Stimulated activated CD8-positive, alpha-beta memory T cell treated with anti-CD3 and anti-CD28 coated beads, Interleukin-7, amount 100 ng/mL, for 1 hour (primary cell): Measurements from ENCODE around the gene C5orf58.

Experiments
- DNase-seq, 2 donors: peaks; one replicate each; pipeline ENCODE4 v3.0.0-alpha.2; 2020; ENCODE audit warnings: low read depth in 2 of 2

The C5orf58 gene

DNA sequence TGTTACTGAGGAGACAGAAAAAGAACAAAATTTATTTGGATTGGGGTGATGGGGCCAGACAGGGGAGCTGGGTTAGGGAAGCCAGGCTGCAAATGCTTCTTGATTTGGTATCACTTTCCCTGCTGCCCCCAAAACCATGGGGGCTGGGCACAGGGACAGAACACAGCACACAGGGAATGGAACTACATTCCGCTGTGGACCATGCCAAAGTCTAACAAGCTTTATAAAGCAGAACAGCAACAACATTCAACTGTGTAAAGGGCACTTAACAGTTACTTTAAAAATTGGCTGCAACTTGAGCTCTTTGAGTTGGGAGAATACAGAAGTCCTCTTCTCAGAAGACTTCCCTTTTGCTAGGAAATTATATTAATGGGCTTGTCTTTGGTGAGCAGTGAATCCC, 23.8 kb downstream of the C5orf58 start:
- DNase-seq = no peak

DNA sequence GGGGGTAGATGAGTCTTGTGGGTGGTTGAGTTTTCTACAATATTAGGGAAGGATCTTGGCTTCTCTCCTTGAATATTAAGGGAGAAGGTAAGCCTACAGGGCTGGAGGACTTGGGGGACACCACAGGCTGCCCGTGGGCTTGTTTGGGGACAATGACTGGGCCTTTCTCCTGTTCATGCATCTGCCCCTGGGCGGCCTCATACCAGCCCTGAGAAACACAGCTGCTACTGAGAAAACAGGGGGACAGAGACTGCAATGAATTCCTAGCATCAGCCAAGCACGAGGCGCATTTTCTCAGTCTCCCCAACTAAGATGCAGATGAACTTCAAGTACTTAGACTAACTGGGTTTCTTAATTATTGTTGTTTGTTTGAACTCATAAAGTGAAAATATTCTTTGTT, 24.6 kb downstream of the C5orf58 start:
- DNase-seq = no peak

DNA sequence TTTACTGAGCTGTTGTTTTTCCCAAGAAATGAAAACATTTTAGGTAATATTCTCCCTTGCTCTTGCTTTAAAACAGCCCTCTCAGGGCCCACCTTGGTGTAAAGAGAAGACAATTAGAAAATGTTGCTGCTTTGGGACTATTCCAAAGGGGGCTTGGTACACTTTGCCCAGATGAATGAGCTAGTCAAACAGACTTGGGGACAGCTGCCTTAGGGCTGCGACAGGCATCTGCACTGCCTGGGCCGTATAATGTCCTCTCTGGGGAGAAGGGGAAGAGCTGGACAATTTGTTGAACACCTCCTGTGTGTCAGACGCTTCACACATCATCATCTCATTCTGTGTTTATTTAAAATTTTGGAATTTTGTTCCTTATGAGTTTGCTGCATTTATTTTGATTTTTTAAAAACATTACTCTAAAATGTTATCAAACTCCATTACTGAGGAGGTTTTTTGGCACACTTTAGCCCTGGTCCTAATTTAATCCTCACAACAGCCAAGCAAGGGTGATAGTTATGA, 28.8 kb downstream of the C5orf58 start:
- DNase-seq = no peak

DNA sequence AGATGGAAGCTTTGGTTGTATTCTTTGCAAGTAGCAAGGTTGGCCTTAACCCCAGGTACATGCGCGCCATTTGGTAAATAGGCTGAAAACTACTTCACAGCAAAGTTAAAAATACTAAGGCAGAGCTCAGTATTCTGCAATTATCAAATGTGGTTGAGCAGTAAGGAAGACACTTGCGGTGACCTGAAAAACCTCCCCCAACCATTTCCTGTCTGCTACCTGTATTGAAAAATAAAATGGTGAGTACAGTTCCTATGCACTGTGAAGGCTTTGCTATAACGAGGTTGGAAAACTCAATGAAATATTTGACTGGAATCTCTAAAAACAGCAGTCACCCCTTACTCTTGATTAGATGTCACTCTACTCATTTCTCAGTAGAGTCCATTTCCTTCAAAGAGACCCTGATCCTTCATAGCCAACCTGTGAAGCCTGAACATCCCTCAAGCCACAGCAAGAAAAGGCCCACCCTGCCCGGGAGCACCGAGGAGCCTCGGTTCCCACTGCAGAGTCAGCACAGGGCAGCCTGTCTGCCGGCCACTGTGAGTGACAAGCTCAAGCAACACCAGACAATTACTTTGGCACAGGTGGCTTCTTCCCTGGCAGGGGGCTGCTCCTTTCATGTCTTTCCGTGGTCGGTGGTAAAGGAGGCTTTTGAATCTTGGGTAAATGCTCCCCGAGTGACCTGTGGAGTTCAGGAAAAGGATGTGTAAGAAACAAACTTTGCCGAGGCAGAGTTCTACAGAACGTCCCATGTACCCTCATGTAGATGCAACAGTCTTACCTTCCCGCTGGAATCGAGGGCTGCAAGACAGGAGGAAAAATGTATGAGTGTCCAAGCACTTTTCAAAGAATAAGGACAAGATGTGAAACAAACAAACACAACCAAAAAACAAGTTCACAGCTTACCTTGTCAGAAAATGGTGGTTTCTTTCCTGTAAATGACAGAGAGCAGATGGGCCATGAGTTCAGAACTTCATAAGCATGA, 29.6 kb downstream of the C5orf58 start:
- no peak for DNase-seq

DNA sequence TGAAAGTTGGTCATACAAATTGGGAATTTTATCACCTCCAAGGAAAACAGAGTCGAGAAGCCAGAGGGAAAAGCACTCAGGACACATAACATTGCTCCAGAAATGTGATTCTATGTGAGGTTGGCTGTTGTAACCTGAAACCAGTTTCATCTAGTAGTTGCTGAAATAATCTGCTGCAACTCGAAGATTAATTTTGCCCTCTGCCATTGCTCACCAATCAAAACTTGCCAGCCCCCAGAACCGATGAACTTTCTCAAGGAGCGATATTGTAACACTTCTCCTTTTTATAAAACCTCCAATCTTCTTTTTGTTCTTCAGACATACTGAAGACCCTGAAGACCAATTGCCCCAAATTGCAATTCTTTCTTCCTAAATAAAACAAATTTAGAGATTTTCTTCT, 31.1 kb downstream of the C5orf58 start:
- no peak for DNase-seq

DNA sequence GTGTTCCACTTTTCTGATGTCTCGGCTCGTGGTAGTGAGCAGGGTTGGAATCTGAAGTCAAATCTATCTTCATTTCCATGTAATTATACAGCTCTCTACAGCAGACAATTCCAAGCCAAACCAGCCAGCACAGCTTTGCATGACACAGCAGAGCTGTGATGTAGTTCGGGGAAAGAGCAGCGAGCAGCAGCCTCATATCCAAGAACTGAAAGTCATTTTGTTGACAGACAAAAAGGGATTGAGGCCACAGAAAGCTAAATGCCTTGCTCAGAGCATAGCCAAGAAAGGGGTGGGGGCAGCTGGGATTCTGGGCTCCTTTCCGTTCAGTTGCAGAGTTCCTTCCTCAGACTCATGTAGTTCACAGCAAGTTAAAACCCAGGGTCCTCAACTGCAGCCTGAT, 32.7 kb downstream of the C5orf58 start:
- DNase-seq = no peak

DNA sequence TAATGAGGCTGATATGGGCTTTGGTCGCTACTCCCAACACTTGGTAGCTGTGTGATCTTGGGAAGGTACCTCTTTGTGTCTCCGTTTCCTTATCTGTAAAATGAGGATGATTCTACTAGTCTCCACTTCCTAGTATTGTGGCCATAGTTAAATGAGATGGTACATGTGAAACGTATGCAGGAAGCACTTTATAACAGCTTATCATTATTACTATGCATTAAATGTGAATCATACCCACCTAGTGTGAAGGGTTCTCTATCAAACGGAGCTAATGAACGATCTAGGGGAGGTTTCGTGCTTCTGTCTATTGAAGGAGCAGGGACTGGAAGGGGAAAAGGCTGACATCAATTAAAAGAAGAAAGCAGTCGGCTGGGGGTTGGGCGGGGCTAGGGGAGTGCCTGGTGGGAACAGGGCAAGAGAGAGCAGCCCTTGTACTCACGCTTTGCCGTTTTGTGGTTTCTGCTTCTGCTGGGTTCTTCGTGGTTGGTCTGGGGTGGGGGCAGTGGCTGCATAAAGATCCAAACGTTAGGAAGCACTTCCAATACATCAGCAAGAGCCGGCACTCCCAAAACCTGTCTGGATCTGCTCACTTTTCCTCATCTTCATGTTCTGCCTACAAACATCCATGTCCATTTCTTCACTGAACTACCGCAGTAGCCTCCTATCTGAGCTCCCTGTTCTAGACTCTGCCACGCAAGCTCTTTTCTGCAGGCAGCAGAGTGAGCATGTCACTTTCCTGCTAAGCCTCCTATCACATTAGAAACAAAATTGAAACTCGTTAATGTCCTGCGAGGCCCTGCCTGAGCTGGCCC, 34.0 kb downstream of the C5orf58 start:
- no peak for DNase-seq

DNA sequence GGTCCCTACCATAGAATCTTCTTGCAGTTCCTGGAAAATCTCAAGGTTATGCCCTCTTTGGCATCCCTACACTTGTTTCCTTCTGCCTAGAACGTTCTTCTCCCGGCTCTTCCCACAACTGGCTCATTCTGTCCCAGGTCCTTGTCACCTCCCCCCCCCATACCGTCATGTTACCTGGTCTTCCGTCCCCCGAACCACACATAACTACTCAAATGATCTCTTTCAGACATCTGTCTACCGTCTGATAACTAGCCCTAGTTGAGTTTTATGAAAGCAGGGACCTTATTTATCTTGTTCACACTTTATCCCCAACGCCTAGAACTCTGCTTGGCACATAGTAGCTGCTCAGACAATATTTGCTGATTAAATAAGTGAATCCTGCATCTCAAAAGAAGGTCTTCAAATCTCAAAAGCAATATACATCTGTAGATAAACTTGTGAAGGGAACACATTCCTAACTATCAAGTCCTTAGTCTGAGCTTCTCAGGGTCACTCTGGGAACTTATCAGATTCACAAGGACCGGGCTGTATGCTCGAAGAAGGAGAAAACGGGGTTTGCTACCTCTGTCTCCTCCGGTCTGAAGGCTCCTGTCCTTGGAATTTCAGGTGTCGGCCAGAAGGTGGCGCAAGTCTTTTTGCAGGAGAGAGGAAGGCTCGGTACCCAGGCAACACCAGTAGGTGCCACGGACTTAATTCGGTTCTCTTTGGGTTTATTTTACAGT, 34.8 kb downstream of the C5orf58 start:
- DNase-seq = peak; percentile 43 to 61

DNA sequence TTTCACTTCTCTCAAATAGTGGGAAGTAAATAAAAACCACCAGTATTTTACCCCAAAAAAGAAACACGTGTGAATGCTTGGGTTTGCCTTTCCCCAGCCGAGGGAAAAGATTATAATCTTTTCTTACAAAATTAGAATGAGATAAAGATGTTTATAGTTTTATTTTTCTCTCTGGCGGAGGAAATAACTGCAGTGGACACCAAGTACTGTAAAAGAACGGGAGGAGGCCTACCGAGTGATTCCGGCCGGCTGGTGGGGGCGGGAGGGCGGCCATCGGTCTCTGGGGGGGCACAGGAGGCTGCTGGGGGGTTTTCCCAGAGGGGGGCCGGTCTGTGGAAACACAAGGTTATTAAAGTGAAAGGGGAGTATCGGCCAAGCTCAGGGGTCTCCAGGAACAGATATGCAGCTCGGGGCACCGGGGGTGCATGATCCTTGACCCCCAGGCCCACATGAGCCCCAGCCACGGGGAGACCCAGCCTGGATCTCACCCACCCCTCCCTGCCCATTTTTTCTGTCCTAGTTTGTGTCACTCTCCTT, 35.4 kb downstream of the C5orf58 start:
- DNase-seq = no peak

DNA sequence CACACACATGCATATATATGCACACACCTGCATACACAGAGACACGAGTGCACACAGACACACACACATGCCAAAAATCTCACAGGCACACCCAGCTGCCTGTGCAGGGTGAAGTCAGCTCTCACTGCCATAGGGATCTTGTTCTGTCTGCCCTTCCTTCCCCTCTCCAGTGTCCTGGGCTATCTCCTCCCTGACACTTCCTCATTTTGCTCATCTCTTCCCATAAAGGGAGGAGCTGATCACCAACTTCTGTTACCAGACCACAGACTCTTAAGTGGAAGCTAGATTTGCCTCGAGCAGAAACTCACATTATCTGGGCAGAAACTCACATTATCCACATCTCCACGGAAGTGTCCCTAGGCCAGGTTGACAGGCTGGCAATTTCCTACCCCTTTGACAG, 36.1 kb downstream of the C5orf58 start:
- no peak for DNase-seq

DNA sequence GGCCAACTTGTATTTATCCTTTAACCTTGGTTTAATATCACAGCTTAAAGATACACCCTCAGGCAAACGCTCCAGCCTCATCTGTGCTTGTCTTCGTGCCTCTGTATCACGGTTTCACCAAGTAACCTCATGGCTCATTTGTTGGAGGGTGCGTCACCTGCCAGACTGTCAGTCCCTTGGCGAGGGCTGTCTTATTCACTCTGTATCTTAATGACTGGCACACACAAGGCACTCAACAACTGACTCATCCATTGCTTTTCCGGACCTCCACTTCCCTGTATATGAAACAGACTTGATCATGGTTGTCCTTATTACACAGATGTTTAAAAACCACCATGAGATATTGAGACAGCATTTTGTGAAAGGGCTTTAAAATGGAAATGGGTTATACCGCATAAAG, 36.8 kb downstream of the C5orf58 start:
- DNase-seq = no peak

DNA sequence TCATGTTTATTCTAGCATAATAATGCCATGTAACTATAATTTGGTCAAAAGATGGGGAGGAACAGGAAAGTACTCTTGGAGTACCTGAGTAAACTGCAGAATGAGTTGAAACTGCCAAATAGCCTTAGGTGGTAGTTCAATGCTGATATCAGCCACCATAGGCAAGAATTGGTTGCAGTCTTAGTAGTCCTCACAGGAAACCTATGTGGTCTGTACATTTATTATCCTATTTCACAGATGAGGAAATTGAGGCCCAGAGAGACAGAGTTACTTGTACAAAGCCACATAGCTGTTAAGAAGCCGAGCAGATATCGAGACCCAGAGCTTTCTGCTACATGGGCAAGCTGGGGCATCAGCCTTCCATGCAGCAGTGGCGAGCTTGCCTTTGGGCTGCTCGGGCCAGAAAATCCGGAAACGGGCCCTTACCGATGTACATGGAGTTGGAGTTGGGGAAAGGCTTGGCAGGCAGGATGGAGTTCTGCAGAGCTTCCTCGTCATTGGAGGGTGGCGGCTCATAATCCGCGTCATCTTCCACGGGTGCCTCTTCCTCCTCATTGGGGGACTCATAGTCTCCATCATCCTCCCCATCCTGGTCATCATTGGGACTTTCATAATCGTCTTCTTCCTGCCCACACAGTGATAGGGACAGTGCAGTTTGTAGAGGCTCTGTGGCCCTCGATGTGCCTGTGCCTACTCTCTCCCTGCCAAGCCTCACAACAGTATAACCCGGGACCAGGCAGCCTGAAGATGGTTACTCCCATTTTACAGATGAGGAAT, 37.7 kb downstream of the C5orf58 start:
- no peak for DNase-seq

DNA sequence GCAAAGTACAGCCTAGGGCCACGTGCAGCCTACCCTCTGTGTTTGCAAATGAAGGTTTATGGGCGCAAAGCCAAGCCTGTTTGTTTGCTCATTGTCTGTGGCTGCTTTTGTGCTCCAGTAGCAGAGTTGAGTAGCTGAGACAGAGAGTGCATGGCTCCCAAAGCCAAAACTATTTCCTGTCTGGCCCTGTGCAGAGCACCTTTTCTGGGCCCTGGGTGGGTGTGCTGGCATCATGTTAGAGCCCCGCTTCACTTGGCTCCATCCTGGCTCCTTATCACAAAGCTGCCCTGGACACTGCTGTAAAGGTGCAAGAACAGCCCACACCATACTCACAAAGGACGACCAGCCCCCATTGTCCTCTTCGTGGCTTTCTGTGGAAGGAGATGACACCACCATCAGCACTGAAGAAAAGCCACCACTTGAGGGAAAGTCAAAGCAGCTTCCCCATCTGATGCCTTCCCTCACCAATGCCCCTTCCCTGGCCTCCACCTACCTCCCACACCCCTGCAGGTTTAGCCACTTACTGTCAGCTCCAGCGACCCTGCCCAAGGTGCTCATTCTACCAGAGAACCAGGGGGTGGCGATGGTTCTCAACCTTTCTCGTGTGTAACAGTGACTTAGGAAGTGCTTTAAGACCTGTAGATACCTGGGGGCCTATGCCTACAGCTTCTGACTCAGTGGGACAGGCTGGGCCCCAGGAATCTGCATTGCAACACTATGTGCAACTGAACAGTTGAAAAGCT, 41.4 kb downstream of the C5orf58 start:
- no peak for DNase-seq

DNA sequence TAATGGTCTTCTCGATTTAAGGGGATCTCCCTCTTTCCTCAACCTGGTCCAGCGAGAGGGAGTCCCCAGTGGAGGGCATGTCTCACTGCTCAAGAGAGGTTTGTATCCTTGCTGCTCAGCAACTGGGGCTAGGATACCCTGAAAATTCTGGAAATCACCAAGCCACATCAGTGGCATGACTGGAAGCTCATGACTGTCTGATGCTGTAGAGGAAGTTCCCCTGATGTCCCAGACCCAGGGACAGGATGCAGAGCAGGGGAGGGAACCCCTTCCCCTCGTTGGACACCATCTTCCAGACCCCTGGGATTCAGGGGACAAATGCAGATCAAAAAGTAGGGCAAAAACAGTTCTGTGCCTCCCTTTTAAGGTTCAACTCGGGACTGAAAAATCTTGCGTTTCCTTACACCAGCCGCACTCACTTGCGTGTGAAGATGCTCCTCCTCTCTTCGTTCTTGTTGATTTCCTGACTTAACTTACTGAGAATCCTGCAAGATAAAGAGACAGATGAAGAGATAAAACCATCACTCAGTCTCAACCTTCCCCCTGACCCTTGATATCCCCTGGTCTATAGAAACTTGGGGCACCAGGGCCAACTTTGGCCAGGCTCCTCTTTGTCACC, 42.7 kb downstream of the C5orf58 start:
- no peak for DNase-seq

DNA sequence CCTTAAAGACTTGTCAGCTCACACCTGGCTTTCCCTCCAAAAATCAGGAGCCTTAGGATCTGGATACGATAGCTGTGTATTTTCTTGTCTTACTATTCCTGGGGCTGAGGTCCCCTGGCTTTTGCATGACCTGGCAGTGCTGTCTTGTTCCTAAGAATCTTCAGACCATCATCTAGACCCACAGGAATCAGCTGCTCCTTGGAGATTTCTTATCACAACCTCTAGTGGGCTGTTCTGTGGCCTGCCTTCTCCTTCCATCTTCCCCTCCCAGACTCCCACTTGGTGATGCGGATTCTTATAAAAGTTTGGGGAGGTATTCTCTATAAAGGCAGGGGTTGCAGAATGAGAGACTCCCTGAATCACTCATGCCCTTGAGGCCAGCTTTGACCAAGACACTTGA, 43.4 kb downstream of the C5orf58 start:
- no peak for DNase-seq

DNA sequence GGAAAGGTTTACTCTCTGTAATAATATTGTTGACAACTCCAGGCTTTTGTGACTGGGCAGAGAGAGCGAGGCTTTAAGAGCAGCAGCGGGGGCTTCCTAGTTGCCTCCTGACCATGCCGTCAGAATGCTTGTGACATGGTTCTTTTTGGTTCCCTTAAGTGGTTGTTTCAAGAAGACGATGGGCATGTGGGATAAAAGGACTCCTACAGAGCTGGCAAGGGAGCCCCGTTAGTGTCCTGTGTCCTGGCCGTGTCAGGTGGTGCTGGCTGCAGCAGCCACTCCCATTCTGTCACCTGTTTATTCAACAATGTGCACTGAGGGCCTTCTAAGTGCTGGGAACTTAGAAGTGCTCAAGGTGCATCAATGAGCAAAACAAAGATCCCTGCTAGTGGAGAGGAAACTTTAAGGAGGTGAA, 45.1 kb downstream of the C5orf58 start:
- no peak for DNase-seq

DNA sequence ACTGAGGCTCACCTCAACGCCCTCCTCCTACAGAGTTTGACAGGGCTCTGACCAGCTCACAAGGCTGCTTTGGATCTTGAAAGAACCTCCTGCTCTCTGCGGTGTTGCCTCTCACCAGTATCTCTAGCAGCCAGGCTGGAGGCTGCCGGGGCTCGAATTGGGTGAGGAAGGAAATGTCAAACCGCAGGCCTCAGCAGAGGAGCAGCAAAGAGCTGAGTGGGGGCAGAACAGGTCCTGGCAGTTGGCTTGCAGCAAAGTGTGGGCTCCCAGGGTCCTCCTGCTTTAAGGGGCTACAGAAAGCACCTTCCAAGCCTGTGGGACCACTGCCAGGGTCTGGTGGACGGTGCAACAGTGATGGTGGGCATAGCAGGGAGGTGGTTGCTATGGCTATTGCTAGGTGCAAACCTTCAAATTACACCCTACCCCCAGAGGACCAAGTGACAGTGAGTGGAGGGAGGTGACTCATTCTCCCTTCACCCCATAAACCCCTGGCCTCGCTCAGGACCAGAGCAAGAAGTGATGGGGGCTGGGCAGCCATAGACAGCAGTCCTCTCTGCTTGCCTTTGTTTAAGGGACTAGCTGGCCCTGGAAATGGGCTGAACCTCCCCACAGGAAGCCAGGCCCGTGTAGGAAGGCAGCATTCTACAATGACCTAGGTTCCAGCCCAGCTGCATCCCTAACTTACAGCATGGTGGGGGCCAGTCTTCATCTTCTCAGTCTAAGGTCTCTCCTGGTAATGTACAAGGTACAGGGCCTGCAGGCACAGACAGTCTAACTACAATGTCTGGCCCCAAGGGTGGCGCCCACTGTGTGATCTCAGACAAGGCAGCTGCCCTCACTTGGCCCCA, 46.0 kb downstream of the C5orf58 start:
- DNase-seq = peak; percentile 62 to 69

DNA sequence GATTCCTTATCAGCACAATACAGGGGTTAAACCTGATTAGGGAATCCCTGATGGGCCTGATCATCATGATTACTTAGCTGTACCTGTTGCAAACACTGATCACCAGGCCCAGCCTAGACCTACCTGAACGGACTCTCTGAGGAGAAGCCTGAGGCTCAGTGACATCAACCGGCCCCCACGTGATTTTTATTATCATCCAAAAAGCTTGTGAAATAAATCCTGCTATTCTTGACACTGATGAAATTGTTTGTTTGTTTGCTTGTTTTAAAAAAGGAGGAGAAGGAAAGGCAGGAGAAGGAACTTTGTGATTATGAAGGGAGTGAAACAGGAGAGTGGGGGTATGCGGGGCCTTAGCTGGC, 46.7 kb downstream of the C5orf58 start:
- no peak for DNase-seq

DNA sequence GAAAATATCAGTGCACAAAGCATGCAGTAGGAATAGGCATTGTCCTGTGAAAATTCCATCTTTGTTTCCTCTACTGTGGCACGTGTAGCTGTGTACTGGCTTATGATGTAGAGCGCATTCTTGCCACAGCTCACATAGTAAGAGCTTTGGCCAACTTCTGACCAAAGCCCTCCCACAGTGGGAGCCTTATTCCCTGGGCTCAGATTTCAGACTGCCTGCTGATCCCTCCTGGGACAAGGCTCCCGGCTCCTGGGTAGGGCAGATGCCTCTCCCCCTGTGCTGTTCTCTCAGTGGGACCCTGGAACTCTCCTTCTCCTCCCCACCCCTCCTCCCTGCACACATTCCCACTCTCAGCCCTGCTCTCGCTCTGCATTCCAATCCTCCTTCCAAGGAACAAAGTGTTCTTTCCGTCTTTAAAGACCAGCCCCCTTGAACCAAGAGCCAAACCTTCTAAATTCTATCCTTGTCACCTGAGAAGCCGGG, 47.3 kb downstream of the C5orf58 start:
- no peak for DNase-seq
